Keratinocyte (primary cell): ENCODE measurements around the gene IL1RAPL2. TPM values are rescaled to one million over a fixed set of nuclear protein-coding genes. Genes with fewer than 3 reads are reported as not detected.

Experiments
- DNase-seq: peaks from one replicate; pipeline ENCODE4 v3.0.0-alpha.2; 2011; ENCODE audit warnings: low read depth, missing footprints, low spot score
- FAIRE-seq: peaks from 2 replicates; lab custom pipeline; 2011; peaks lifted over from hg19 to GRCh38; lab: Jason Lieb, UNC
- H2AFZ ChIP-seq: 2 replicates; pipeline ENCODE4 v1.6.0; 2012; ENCODE audit warnings: low read length, control low read depth, inconsistent platforms; ENCODE audit not compliant: control insufficient read depth
- H3K27ac ChIP-seq: 2 replicates; pipeline ENCODE4 v1.5.1; 2011; ENCODE audit warnings: low read length; ENCODE audit not compliant: control insufficient read depth, insufficient read depth
- H3K27me3 ChIP-seq: 3 replicates; pipeline ENCODE4 v1.6.0; 2011; ENCODE audit warnings: low read length; ENCODE audit not compliant: control insufficient read depth, insufficient read depth; ENCODE audit errors: extremely low read depth
- H3K36me3 ChIP-seq, 2 experiments: 2 replicates in 1 of 2; 3 replicates in 1 of 2; pipeline ENCODE4 v1.5.1; 2011; ENCODE audit warnings: low read length in 2 of 2, mild to moderate bottlenecking in 1 of 2; ENCODE audit not compliant: control insufficient read depth in 2 of 2, insufficient read depth in 2 of 2; ENCODE audit errors: extremely low read depth in 1 of 2
- H3K4me1 ChIP-seq: 3 replicates; pipeline ENCODE4 v1.5.1; 2011; ENCODE audit warnings: low read length; ENCODE audit not compliant: control insufficient read depth, insufficient read depth; ENCODE audit errors: extremely low read depth
- H3K4me2 ChIP-seq: 3 replicates; pipeline ENCODE4 v1.6.0; 2011; ENCODE audit warnings: low read depth, low read length; ENCODE audit not compliant: control insufficient read depth, insufficient read depth; ENCODE audit errors: extremely low read depth
- H3K4me3 ChIP-seq, 3 experiments: fragments of 200-600 bp in 1 of 3; sonication (generic) in 1 of 3; 2 replicates in 2 of 3; 3 replicates in 1 of 3; pipeline ENCODE4 v1.5.1; 2011 to 2016; ENCODE audit warnings: low read length in 3 of 3, mild to moderate bottlenecking in 3 of 3, control low read depth in 2 of 3, inconsistent platforms in 1 of 3, low read depth in 1 of 3, mixed read lengths in 1 of 3, mixed run types in 1 of 3, moderate library complexity in 1 of 3; ENCODE audit not compliant: control insufficient read depth in 2 of 3, insufficient read depth in 2 of 3; ENCODE audit errors: extremely low read depth in 1 of 3
- H3K79me2 ChIP-seq: 2 replicates; pipeline ENCODE4 v1.6.0; 2012; ENCODE audit warnings: low read length; ENCODE audit not compliant: control insufficient read depth, insufficient read depth
- H3K9ac ChIP-seq: 3 replicates; pipeline ENCODE4 v1.6.0; 2011; ENCODE audit warnings: low read length; ENCODE audit not compliant: control insufficient read depth, insufficient read depth; ENCODE audit errors: extremely low read depth
- H3K9me1 ChIP-seq: 3 replicates; pipeline ENCODE4 v1.6.0; 2011; ENCODE audit warnings: low read length; ENCODE audit not compliant: control insufficient read depth, insufficient read depth; ENCODE audit errors: extremely low read depth
- H3K9me3 ChIP-seq: 2 replicates; pipeline ENCODE4 v1.5.1; 2012; ENCODE audit warnings: low read depth, low read length; ENCODE audit not compliant: control insufficient read depth
- H4K20me1 ChIP-seq: 3 replicates; pipeline ENCODE4 v1.6.0; 2011; ENCODE audit warnings: low read length; ENCODE audit not compliant: control insufficient read depth, insufficient read depth; ENCODE audit errors: extremely low read depth
- EZH2 ChIP-seq: IDR thresholded peaks from one replicate; pipeline ENCODE4 v1.6.1; 2012; ENCODE audit warnings: inconsistent platforms, mild to moderate bottlenecking, low read length, moderate library complexity
- dilution Hi-C: fragments of 300-500 bp; cut with MboI; formaldehyde crosslinking; loops from one replicate; pipeline ENCODE4 v1.7.0; 2020; ENCODE audit warnings: low sequenced_read_pairs; ENCODE audit not compliant: extremely low pct_ligation_motif_present
- polyA plus RNA-seq, 5 experiments: library from polyadenylated mRNA; depleted of rRNA in 3 of 5; stranded (reverse) in 3 of 5; stranded (forward) in 1 of 5; unstranded in 1 of 5; fragments of >200 nt; gene quantifications; 1 replicate in 1 of 5; 2 replicates in 3 of 5; 3 replicates in 1 of 5; pipeline versions ENCODE4 v1.2.1 to v1.2.3, GENCODE V29; 2011 to 2012; ENCODE audit warnings: missing spikeins in 2 of 5, low read depth in 1 of 5, low replicate concordance in 1 of 5
- TF ChIP-seq, protein P1 (sequence below), 3 experiments: IDR thresholded peaks in 1 of 3; conservative IDR thresholded peaks in 1 of 3; optimal IDR thresholded peaks in 1 of 3; 2 replicates in 2 of 3; 3 replicates in 1 of 3; pipeline versions ENCODE3 to v1.5.1; 2011; ENCODE audit warnings: low read length in 3 of 3, mild to moderate bottlenecking in 3 of 3, moderate library complexity in 2 of 3, control low read depth in 1 of 3, inconsistent platforms in 1 of 3; ENCODE audit not compliant: insufficient read depth in 2 of 3; ENCODE audit errors: extremely low read depth in 1 of 3

Gene IL1RAPL2
- polyA plus RNA-seq, 1 donor (not counting 4 experiments of a cell fraction or from before 2014, with no cell fraction given) = 0.24 TPM

- Histone ChIP-seq H4K20me1 (no peaks in the 10 kb centered on the region), H3K9ac (no peak overlapping the region), H2AFZ (no peak overlapping the region), H3K9me3 (no peaks in the 10 kb centered on the region), H3K79me2 (no peaks in the 10 kb centered on the region), H3K27ac (no peak overlapping the region), H3K9me1 (no peaks in the 10 kb centered on the region), H3K27me3 (no peaks in the 10 kb centered on the region), H3K4me3 (no peak overlapping the region), H3K4me2 (no peak overlapping the region), H3K4me1 (no peaks in the 10 kb centered on the region), H3K36me3 (no peaks in the 10 kb centered on the region)
- dilution Hi-C loops = no loop called here
- DNase-seq (no peak), FAIRE-seq (no peak)
- TF ChIP-seq, protein P1, sequence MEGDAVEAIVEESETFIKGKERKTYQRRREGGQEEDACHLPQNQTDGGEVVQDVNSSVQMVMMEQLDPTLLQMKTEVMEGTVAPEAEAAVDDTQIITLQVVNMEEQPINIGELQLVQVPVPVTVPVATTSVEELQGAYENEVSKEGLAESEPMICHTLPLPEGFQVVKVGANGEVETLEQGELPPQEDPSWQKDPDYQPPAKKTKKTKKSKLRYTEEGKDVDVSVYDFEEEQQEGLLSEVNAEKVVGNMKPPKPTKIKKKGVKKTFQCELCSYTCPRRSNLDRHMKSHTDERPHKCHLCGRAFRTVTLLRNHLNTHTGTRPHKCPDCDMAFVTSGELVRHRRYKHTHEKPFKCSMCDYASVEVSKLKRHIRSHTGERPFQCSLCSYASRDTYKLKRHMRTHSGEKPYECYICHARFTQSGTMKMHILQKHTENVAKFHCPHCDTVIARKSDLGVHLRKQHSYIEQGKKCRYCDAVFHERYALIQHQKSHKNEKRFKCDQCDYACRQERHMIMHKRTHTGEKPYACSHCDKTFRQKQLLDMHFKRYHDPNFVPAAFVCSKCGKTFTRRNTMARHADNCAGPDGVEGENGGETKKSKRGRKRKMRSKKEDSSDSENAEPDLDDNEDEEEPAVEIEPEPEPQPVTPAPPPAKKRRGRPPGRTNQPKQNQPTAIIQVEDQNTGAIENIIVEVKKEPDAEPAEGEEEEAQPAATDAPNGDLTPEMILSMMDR (optimal IDR thresholded peaks at IDR 0.05 in 1 of 3, IDR thresholded peaks at IDR 0.05 in 1 of 3, conservative IDR thresholded peaks at IDR 0.05 in 1 of 3; ENCODE audit: extremely low read depth in 1 of 3, insufficient read depth in 2 of 3, low read length in 3 of 3) = no peak
- no peak for TF ChIP-seq EZH2
These were observed 550.5 kb downstream of the IL1RAPL2 start for GRCh38 chrX:105116486-105116885.

- Histone ChIP-seq H3K27ac (no peak overlapping the region), H2AFZ (no peak overlapping the region), H3K4me1 (no peaks in the 10 kb centered on the region), H3K4me3 (no peak overlapping the region), H3K79me2 (no peaks in the 10 kb centered on the region), H3K27me3 (no peaks in the 10 kb centered on the region), H3K9me1 (no peaks in the 10 kb centered on the region), H4K20me1 (no peaks in the 10 kb centered on the region), H3K4me2 (no peak overlapping the region), H3K36me3 (no peaks in the 10 kb centered on the region), H3K9ac (no peak overlapping the region), H3K9me3 (no peaks in the 10 kb centered on the region)
- FAIRE-seq = no peak
- dilution Hi-C loops = no loop called here
- TF ChIP-seq EZH2 = no peak
- TF ChIP-seq, protein P1 (optimal IDR thresholded peaks at IDR 0.05 in 1 of 3, IDR thresholded peaks at IDR 0.05 in 1 of 3, conservative IDR thresholded peaks at IDR 0.05 in 1 of 3; ENCODE audit: extremely low read depth in 1 of 3, insufficient read depth in 2 of 3, low read length in 3 of 3) = no peak
- no peak for DNase-seq
These were observed 551.6 kb downstream of the IL1RAPL2 start for GRCh38 chrX:105117621-105118020.
